ENCODE data around the gene CLPX.
A peak's percentile ranks its signal among the peaks of the same experiment; 100 is the strongest.

The CLPX gene

DNA sequence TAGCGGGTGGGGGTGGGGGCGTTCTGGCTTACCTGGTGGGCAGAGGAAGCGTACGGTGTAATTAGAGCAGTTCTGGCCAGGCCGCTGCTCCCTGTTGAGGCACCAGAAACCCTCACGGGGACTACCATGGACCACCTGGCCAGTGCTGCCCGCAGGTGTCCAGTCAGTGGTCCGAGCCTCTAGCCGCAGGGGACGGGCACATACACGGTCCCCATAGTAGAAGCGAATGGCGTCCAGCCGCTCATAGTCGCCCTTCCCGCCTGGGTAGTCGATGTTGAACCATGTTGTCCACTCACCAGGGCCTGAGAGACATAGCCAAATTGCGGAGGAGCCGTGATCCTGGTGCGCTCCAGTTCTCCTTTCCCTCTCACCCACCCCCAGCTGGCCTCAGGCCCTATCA lies 21.6 kb upstream of the CLPX start:
- H3K4me1 ChIP-seq (ENCODE audit: control insufficient read depth in 1 of 2, insufficient read depth in 2 of 2, low read length in 2 of 2): no peaks in the 10 kb centered on the region
- no peak overlapping the region for H3K4me2 ChIP-seq (ENCODE audit: low read length)
- no peak overlapping the region for H2BK120ac ChIP-seq (ENCODE audit: insufficient read depth, low read length, poor library complexity)
- WGBS (ENCODE audit: extremely low coverage, insufficient coverage, insufficient read length): no CpG with 5 or more reads among the region's 20 CpGs
- H3K27me3 ChIP-seq (ENCODE audit: insufficient read depth, low read length): no peaks in the 10 kb centered on the region
- H2BK12ac ChIP-seq (ENCODE audit: low read length): no peak overlapping the region
- no peak overlapping the region for H2BK5ac ChIP-seq (ENCODE audit: low read depth, low read length, poor library complexity)
- no peak overlapping the region for H3K14ac ChIP-seq (ENCODE audit: low read length)
- H3K4me3 ChIP-seq (ENCODE audit: low read depth, low read length): no peak overlapping the region
- DNase-seq: no peak
- H4K8ac ChIP-seq (ENCODE audit: low read depth, low read length): no peak overlapping the region
- H2AK5ac ChIP-seq (ENCODE audit: low read length): no peak overlapping the region
- H3K36me3 ChIP-seq (ENCODE audit: control insufficient read depth in 1 of 2, insufficient read depth in 2 of 2, low read length in 2 of 2): no peaks in the 10 kb centered on the region
- no peaks in the 10 kb centered on the region for H3K79me2 ChIP-seq (ENCODE audit: control insufficient read depth, insufficient read depth, low read length, poor library complexity)
- no peaks in the 10 kb centered on the region for H3K79me1 ChIP-seq (ENCODE audit: low read length)
- no peak overlapping the region for H4K12ac ChIP-seq (ENCODE audit: low read depth, low read length)
- H2AFZ ChIP-seq (ENCODE audit: insufficient read depth, low read length, poor library complexity): no peak overlapping the region
- no peak overlapping the region for H3K9ac ChIP-seq (ENCODE audit: low read length)
- H3K23ac ChIP-seq (ENCODE audit: low read length): no peak overlapping the region
- no peak overlapping the region for H3K4ac ChIP-seq (ENCODE audit: low read depth, low read length)
- no peaks in the 10 kb centered on the region for H3K9me3 ChIP-seq (ENCODE audit: insufficient read depth, low read depth, low read length)
- no peak overlapping the region for H3K27ac ChIP-seq (ENCODE audit: low read depth, low read length)
- H3K18ac ChIP-seq (ENCODE audit: low read length): no peak overlapping the region
- H4K91ac ChIP-seq (ENCODE audit: low read depth, low read length): no peak overlapping the region

DNA sequence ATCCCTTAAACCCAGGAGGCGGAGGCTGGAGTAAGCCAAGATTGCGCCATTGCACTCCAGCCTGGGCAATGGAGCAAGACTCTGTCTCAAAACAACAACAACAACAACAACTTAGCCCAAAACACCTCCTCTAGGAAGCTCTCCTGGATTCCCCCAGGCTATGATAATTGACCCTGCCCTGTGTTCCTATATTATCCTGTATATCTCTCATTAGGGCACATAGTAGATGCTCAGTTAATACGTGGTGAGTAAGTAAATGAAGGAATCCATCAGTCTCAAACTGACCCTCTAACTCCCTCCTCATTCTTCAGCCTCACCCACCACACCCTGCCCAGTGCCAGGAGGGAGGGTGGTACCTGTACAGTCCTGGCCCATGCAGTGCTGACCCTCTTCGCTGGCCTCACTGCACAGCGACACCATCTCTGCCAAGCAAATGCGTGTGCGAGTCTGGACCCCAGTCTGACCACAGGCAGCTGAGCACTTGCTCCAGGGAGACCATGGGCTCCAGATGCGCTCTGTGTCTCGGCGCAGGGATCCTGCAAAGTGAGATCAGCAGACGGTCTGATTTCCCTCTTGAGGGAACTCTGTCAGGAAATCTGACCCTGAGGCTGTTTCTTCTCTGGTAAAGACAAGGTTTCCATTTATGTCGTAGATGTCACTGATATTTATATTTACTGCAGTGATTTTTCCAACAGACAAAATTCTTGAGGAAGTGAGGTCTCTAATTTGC lies 20.0 kb upstream of the CLPX start:
- Histone ChIP-seq H2BK120ac (ENCODE audit: insufficient read depth, low read length, poor library complexity) (no peak overlapping the region), H4K91ac (ENCODE audit: low read depth, low read length) (no peak overlapping the region), H2BK12ac (ENCODE audit: low read length) (no peak overlapping the region), H4K8ac (ENCODE audit: low read depth, low read length) (no peak overlapping the region), H3K4ac (ENCODE audit: low read depth, low read length) (no peak overlapping the region), H2AFZ (ENCODE audit: insufficient read depth, low read length, poor library complexity) (no peak overlapping the region), H3K4me1 (ENCODE audit: control insufficient read depth in 1 of 2, insufficient read depth in 2 of 2, low read length in 2 of 2) (no peaks in the 10 kb centered on the region), H3K79me1 (ENCODE audit: low read length) (no peaks in the 10 kb centered on the region), H2AK5ac (ENCODE audit: low read length) (no peak overlapping the region), H3K27me3 (ENCODE audit: insufficient read depth, low read length) (no peaks in the 10 kb centered on the region), H3K9me3 (ENCODE audit: insufficient read depth, low read depth, low read length) (no peaks in the 10 kb centered on the region), H3K4me2 (ENCODE audit: low read length) (no peak overlapping the region), H2BK5ac (ENCODE audit: low read depth, low read length, poor library complexity) (no peak overlapping the region), H3K23ac (ENCODE audit: low read length) (no peak overlapping the region), H4K12ac (ENCODE audit: low read depth, low read length) (no peak overlapping the region), H3K4me3 (ENCODE audit: low read depth, low read length) (no peak overlapping the region), H3K14ac (ENCODE audit: low read length) (no peak overlapping the region), H3K36me3 (ENCODE audit: control insufficient read depth in 1 of 2, insufficient read depth in 2 of 2, low read length in 2 of 2) (no peaks in the 10 kb centered on the region), H3K18ac (ENCODE audit: low read length) (no peak overlapping the region), H3K79me2 (ENCODE audit: control insufficient read depth, insufficient read depth, low read length, poor library complexity) (no peaks in the 10 kb centered on the region), H3K9ac (ENCODE audit: low read length) (no peak overlapping the region), H3K27ac (ENCODE audit: low read depth, low read length) (no peak overlapping the region)
- no CpG with 5 or more reads among the region's 12 CpGs for WGBS (ENCODE audit: extremely low coverage, insufficient coverage, insufficient read length)
- DNase-seq: peak in 1 of 2 donors; percentile 18

DNA sequence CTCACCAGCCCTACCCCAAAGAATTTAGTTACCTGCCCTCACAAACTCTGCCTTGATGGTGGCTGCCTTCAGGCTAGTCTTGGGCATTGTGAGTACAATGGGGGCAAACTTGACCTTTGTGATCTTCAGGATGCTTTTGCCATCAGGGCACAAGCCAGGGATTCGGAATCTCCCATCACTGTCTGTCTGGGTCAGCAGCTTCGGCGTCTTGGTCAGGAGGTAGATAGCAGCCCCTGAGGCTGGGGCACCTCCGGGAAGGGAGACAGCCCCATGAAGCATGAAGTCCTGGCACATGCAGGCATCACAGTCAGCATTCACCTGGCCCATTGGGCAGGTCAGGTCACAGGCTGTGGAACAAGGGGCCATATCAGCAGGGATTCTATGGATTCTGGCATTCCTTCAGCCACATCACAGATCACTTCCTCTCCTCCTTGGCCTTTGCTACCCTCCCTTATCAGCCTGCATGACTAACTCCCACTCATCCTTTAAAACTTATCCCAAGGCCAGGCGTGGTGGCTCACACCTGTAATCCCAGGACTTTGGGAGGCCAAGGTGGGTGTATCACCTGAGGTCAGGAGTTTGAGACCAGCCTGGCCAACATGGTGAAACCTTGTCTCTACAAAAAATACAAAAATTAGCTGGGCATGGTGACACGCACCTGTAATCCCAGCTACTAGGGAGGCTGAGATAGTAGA lies 19.2 kb upstream of the CLPX start:
- H3K36me3 ChIP-seq (ENCODE audit: control insufficient read depth in 1 of 2, insufficient read depth in 2 of 2, low read length in 2 of 2): no peaks in the 10 kb centered on the region
- no peak overlapping the region for H3K18ac ChIP-seq (ENCODE audit: low read length)
- H3K27me3 ChIP-seq (ENCODE audit: insufficient read depth, low read length): no peaks in the 10 kb centered on the region
- no peaks in the 10 kb centered on the region for H3K79me1 ChIP-seq (ENCODE audit: low read length)
- H4K12ac ChIP-seq (ENCODE audit: low read depth, low read length): no peak overlapping the region
- no peak overlapping the region for H3K14ac ChIP-seq (ENCODE audit: low read length)
- no peak overlapping the region for H3K27ac ChIP-seq (ENCODE audit: low read depth, low read length)
- H2AK5ac ChIP-seq (ENCODE audit: low read length): no peak overlapping the region
- no peak overlapping the region for H2BK120ac ChIP-seq (ENCODE audit: insufficient read depth, low read length, poor library complexity)
- peak; percentile 66 to 67 for DNase-seq
- no peak overlapping the region for H3K23ac ChIP-seq (ENCODE audit: low read length)
- H4K8ac ChIP-seq (ENCODE audit: low read depth, low read length): no peak overlapping the region
- H2AFZ ChIP-seq (ENCODE audit: insufficient read depth, low read length, poor library complexity): no peak overlapping the region
- no peak overlapping the region for H3K4me2 ChIP-seq (ENCODE audit: low read length)
- no peak overlapping the region for H3K9ac ChIP-seq (ENCODE audit: low read length)
- H3K4ac ChIP-seq (ENCODE audit: low read depth, low read length): no peak overlapping the region
- no peak overlapping the region for H3K4me3 ChIP-seq (ENCODE audit: low read depth, low read length)
- WGBS (ENCODE audit: extremely low coverage, insufficient coverage, insufficient read length): no CpG with 5 or more reads among the region's 6 CpGs
- no peaks in the 10 kb centered on the region for H3K79me2 ChIP-seq (ENCODE audit: control insufficient read depth, insufficient read depth, low read length, poor library complexity)
- H3K9me3 ChIP-seq (ENCODE audit: insufficient read depth, low read depth, low read length): no peaks in the 10 kb centered on the region
- H4K91ac ChIP-seq (ENCODE audit: low read depth, low read length): no peak overlapping the region
- no peak overlapping the region for H2BK12ac ChIP-seq (ENCODE audit: low read length)
- no peak overlapping the region for H2BK5ac ChIP-seq (ENCODE audit: low read depth, low read length, poor library complexity)
- H3K4me1 ChIP-seq (ENCODE audit: control insufficient read depth in 1 of 2, insufficient read depth in 2 of 2, low read length in 2 of 2): no peaks in the 10 kb centered on the region

DNA sequence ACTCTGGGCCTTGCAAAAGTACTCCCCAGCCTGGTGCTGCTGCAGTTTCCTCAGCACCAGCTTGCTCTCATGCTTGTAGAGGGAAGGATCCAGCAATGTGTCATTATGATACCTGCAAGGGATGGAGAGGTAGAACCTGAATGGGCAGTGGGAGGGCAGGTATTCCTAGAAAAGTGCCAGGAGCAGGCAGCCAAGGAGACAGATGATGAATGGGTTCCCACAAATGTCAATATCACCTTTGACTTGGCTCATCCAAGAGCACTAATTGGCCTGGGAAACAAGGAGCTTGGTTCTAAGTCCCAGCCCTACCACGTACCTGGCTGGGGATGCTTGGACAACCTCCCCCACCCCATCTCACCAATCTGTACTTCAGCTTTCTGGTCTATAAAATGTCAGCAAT lies 16.8 kb upstream of the CLPX start:
- no peaks in the 10 kb centered on the region for H3K36me3 ChIP-seq (ENCODE audit: control insufficient read depth in 1 of 2, insufficient read depth in 2 of 2, low read length in 2 of 2)
- H3K4me2 ChIP-seq (ENCODE audit: low read length): no peak overlapping the region
- no peak overlapping the region for H2BK12ac ChIP-seq (ENCODE audit: low read length)
- no peak overlapping the region for H3K23ac ChIP-seq (ENCODE audit: low read length)
- no peak overlapping the region for H3K18ac ChIP-seq (ENCODE audit: low read length)
- no peak overlapping the region for H2AK5ac ChIP-seq (ENCODE audit: low read length)
- no peaks in the 10 kb centered on the region for H3K79me2 ChIP-seq (ENCODE audit: control insufficient read depth, insufficient read depth, low read length, poor library complexity)
- H4K8ac ChIP-seq (ENCODE audit: low read depth, low read length): no peak overlapping the region
- H3K4me1 ChIP-seq (ENCODE audit: control insufficient read depth in 1 of 2, insufficient read depth in 2 of 2, low read length in 2 of 2): no peaks in the 10 kb centered on the region
- no peak for DNase-seq
- no peak overlapping the region for H2BK5ac ChIP-seq (ENCODE audit: low read depth, low read length, poor library complexity)
- H4K12ac ChIP-seq (ENCODE audit: low read depth, low read length): no peak overlapping the region
- no peak overlapping the region for H3K9ac ChIP-seq (ENCODE audit: low read length)
- H3K9me3 ChIP-seq (ENCODE audit: insufficient read depth, low read depth, low read length): peaks cover 5% of the 10 kb centered on the region
- H4K91ac ChIP-seq (ENCODE audit: low read depth, low read length): no peak overlapping the region
- no peak overlapping the region for H2BK120ac ChIP-seq (ENCODE audit: insufficient read depth, low read length, poor library complexity)
- H3K79me1 ChIP-seq (ENCODE audit: low read length): no peaks in the 10 kb centered on the region
- H3K27ac ChIP-seq (ENCODE audit: low read depth, low read length): no peak overlapping the region
- no peak overlapping the region for H2AFZ ChIP-seq (ENCODE audit: insufficient read depth, low read length, poor library complexity)
- H3K14ac ChIP-seq (ENCODE audit: low read length): no peak overlapping the region
- H3K27me3 ChIP-seq (ENCODE audit: insufficient read depth, low read length): no peaks in the 10 kb centered on the region
- no CpG with 5 or more reads among the region's 1 CpG for WGBS (ENCODE audit: extremely low coverage, insufficient coverage, insufficient read length)
- H3K4me3 ChIP-seq (ENCODE audit: low read depth, low read length): no peak overlapping the region
- H3K4ac ChIP-seq (ENCODE audit: low read depth, low read length): no peak overlapping the region
